GM18951 (cell line): ENCODE results near the gene DST.
"Not testable (repeated sequence)": the region's sequence is repeated elsewhere in the genome, so short reads cannot be mapped to it uniquely, and the experiment has no call there.

Experiments used
- POLR2A ChIP-seq: IDR thresholded peaks from 4 replicates; pipeline ENCODE4 v1.6.1; 2011; ENCODE audit warnings: mild to moderate bottlenecking; ENCODE audit not compliant: insufficient read length, insufficient read depth; ENCODE audit errors: extremely low read depth
- in situ Hi-C: fragments of 300-500 bp; cut with MboI; formaldehyde crosslinking; loops from one replicate; pipeline ENCODE4 v1.12.0; 2022; ENCODE audit warnings: low sequenced_read_pairs, mixed read lengths, inconsistent platforms; ENCODE audit not compliant: unreplicated experiment

The DST gene

GRCh38 chr6:56515081-56515905, 127.4 kb downstream of the DST start:
- in situ Hi-C loops: no loop called here
- no peak for TF ChIP-seq POLR2A

- no peak for TF ChIP-seq POLR2A
- in situ Hi-C loops: no loop called here
Observed at GRCh38 chr6:56514395-56514794, 128.3 kb downstream of the DST start.

GRCh38 chr6:56513631-56514030, 129.1 kb downstream of the DST start:
- TF ChIP-seq POLR2A: no peak
- in situ Hi-C loops: no loop called here

GRCh38 chr6:56511591-56511990, 131.1 kb downstream of the DST start:
- TF ChIP-seq POLR2A: no peak
- in situ Hi-C loops: no loop called here

GRCh38 chr6:56510984-56511531, 131.6 kb downstream of the DST start:
- no peak for TF ChIP-seq POLR2A
- in situ Hi-C loops: no loop called here

GRCh38 chr6:56509031-56509430, 133.7 kb downstream of the DST start:
- TF ChIP-seq POLR2A: no peak
- in situ Hi-C loops: no loop called here

GRCh38 chr6:56507517-56507916, 135.2 kb downstream of the DST start:
- in situ Hi-C loops: no loop called here

GRCh38 chr6:56505512-56506260, 137.0 kb downstream of the DST start:
- in situ Hi-C loops: no loop called here
- TF ChIP-seq POLR2A: no peak

More at GRCh38 chr6:56507517-56507916, 135.2 kb downstream of the DST start:
- TF ChIP-seq POLR2A: no peak

- in situ Hi-C loops: no loop called here
- TF ChIP-seq POLR2A: no peak
Observed at GRCh38 chr6:56501993-56502392, 140.7 kb downstream of the DST start.

- TF ChIP-seq POLR2A: no peak
- in situ Hi-C loops: no loop called here
Observed at GRCh38 chr6:56499095-56499494, 143.6 kb downstream of the DST start.

- no peak for TF ChIP-seq POLR2A
- in situ Hi-C loops: no loop called here
Observed at GRCh38 chr6:56497691-56498090, 145.0 kb downstream of the DST start.

- no peak for TF ChIP-seq POLR2A
- in situ Hi-C loops: no loop called here
Observed at GRCh38 chr6:56497240-56497639, 145.4 kb downstream of the DST start.

- in situ Hi-C loops: not testable (repeated sequence)
Observed at GRCh38 chr6:56496650-56497049, 146.0 kb downstream of the DST start.

- no peak for TF ChIP-seq POLR2A
- in situ Hi-C loops: no loop called here
Observed at GRCh38 chr6:56495654-56496053, 147.0 kb downstream of the DST start.
